ENCODE results near the gene CALN1. TPM values are rescaled to one million over a fixed set of nuclear protein-coding genes. Genes with fewer than 3 reads are reported as not detected.

Gene CALN1
- total and polyA plus RNA-seq, 2 of the 8 experiments (the other 6 are each of a cell fraction or from before 2014, with no cell fraction given), result 6.4 to 15.2 TPM

- Histone ChIP-seq H4K8ac (ENCODE audit: extremely low read depth, insufficient read depth, low read length) (no peak overlapping the region), H2BK5ac (ENCODE audit: low read depth, low read length) (no peak overlapping the region), H3K23ac (ENCODE audit: insufficient read length) (no peak overlapping the region), H2BK15ac (ENCODE audit: low read length) (no peak overlapping the region), H3K27ac (ENCODE audit: low read depth, low read length) (no peak overlapping the region), H3K4me1 (replicated peaks in 1 of 4; ENCODE audit: control insufficient read depth in 3 of 4, insufficient read depth in 4 of 4, low read length in 3 of 4) (no peaks in the 10 kb centered on the region), H4K91ac (replicated peaks; ENCODE audit: insufficient read length, low read length) (no peak overlapping the region), H4K20me1 (replicated peaks in 1 of 2; ENCODE audit: control insufficient read depth in 1 of 2, insufficient read depth in 2 of 2, low read length in 2 of 2) (peaks cover 0 to 2% of the 10 kb centered on the region in 2 experiments), H3K4me3 (ENCODE audit: extremely low read depth in 1 of 4, insufficient read depth in 2 of 4, low read depth in 3 of 4, low read length in 4 of 4) (no peak overlapping the region), H2AFZ (ENCODE audit: low read length) (no peak overlapping the region), H2BK12ac (ENCODE audit: low read depth, low read length) (no peak overlapping the region), H3K14ac (ENCODE audit: insufficient read length) (no peak overlapping the region), H3K36me3 (ENCODE audit: control insufficient read depth in 2 of 4, insufficient read depth in 4 of 4, low read length in 3 of 4) (no peaks in the 10 kb centered on the region), H2AK5ac (ENCODE audit: low read depth, low read length) (no peak overlapping the region), H3K79me1 (ENCODE audit: low read depth, low read length) (no peaks in the 10 kb centered on the region; the same call in 1 of the 2 replicates), H4K5ac (ENCODE audit: insufficient read length, low read depth, low read length) (no peak overlapping the region), H3K27me3 (replicated peaks in 1 of 4; ENCODE audit: control insufficient read depth in 3 of 4, extremely low read depth in 1 of 4, insufficient read depth in 3 of 4, low read length in 3 of 4) (no peaks in the 10 kb centered on the region), H3K79me2 (ENCODE audit: control insufficient read depth in 1 of 2, insufficient read depth in 2 of 2, low read length in 2 of 2) (no peaks in the 10 kb centered on the region), H3K4ac (replicated peaks; ENCODE audit: insufficient read length, low read depth, low read length) (no peak overlapping the region), H3K4me2 (ENCODE audit: insufficient read depth in 1 of 2, low read depth in 2 of 2, low read length in 2 of 2) (no peak overlapping the region), H3K9ac (replicated peaks in 1 of 4; ENCODE audit: extremely low read depth in 1 of 4, low read depth in 3 of 4, low read length in 3 of 4) (no peak overlapping the region), H3K18ac (ENCODE audit: extremely low read depth, low read length) (no peak overlapping the region), H2BK120ac (replicated peaks; ENCODE audit: low read depth, low read length) (no peak overlapping the region), H2BK20ac (ENCODE audit: low read length) (no peak overlapping the region), H3K9me3 (ENCODE audit: insufficient read depth in 2 of 2, low read depth in 1 of 2, low read length in 1 of 2) (no peaks in the 10 kb centered on the region), H3K23me2 (ENCODE audit: low read depth, low read length) (no peaks in the 10 kb centered on the region), H3K56ac (replicated peaks; ENCODE audit: insufficient read length, low read depth, low read length) (no peak overlapping the region)
- no peak for DNase-seq (ENCODE audit: low read depth in 1 of 2, low spot score in 2 of 2)
- CTCF ChIA-PET (ENCODE audit: partially characterized antibody), result no interaction called here
- no peak for FAIRE-seq
- POLR2A ChIA-PET (ENCODE audit: partially characterized antibody), result no interaction called here
- WGBS, 2 experiments (ENCODE audit: extremely low coverage in 1 of 2, insufficient coverage in 1 of 2, insufficient read length in 1 of 2, insufficient replicate concordance in 2 of 2, low coverage in 1 of 2, low lambda C conversion rate in 2 of 2, missing lambda C conversion rate in 1 of 2), result 92% methylated on average over 7 of the region's 7 CpGs; no CpG with 5 or more reads in 1 of the 2 experiments
- TF ChIP-seq ATF2 (IDR thresholded peaks at IDR 0.05; ENCODE audit: low read length), result no peak
- TF ChIP-seq EP300 (IDR thresholded peaks at IDR 0.05; ENCODE audit: borderline replicate concordance in 1 of 2, low read depth in 2 of 2, low read length in 2 of 2), result no peak
- no peak for TF ChIP-seq JUN (IDR thresholded peaks at IDR 0.05; ENCODE audit: low read depth, low read length)
- no peak for TF ChIP-seq POLR2A (IDR thresholded peaks at IDR 0.05; ENCODE audit: control extremely low read depth in 1 of 2, low read depth in 2 of 2, low read length in 2 of 2)
- TF ChIP-seq EZH2 (IDR thresholded peaks at IDR 0.05; ENCODE audit: low read depth, low read length, severe bottlenecking), result no peak
- no peak for TF ChIP-seq YY1 (IDR thresholded peaks at IDR 0.05; ENCODE audit: low read depth, low read length)
- TF ChIP-seq RXRA (IDR thresholded peaks at IDR 0.05; ENCODE audit: insufficient read depth, low read depth, low read length), result no peak
- TF ChIP-seq BCL11A (IDR thresholded peaks at IDR 0.05; ENCODE audit: low read depth in 2 of 2, low read length in 2 of 2), result no peak
- TF ChIP-seq CBX5 (IDR thresholded peaks at IDR 0.05; ENCODE audit: low read depth, low read length), result no peak
- no peak for TF ChIP-seq GABPA (IDR thresholded peaks at IDR 0.05; ENCODE audit: borderline replicate concordance, insufficient read depth, low read length)
- TF ChIP-seq TEAD4 (IDR thresholded peaks at IDR 0.05; ENCODE audit: low read depth, low read length), result no peak
- TF ChIP-seq SP2 (IDR thresholded peaks at IDR 0.05; ENCODE audit: low read length), result no peak
- TF ChIP-seq ASH2L (IDR thresholded peaks at IDR 0.05; ENCODE audit: low read length), result no peak
- TF ChIP-seq POLR2AphosphoS5 (IDR thresholded peaks at IDR 0.05; ENCODE audit: low read depth, low read length), result no peak
- TF ChIP-seq BACH1 (IDR thresholded peaks at IDR 0.05; ENCODE audit: low read length), result no peak
These were observed 422.0 kb downstream of the CALN1 start for GRCh38 chr7:71990138-71990462.

All from H1 (cell line).